GM21723 (cell line): ENCODE results near the gene RBM5.
A peak's percentile ranks its signal among the peaks of the same experiment; 100 is the strongest.

Source experiments
- ATAC-seq: cut with Tn5 transposase; IDR thresholded peaks from one replicate; pipeline ENCODE4 v1.9.1; 2021; ENCODE audit warnings: mild to moderate bottlenecking, moderate library complexity; ENCODE audit not compliant: unreplicated experiment

The RBM5 gene

DNA sequence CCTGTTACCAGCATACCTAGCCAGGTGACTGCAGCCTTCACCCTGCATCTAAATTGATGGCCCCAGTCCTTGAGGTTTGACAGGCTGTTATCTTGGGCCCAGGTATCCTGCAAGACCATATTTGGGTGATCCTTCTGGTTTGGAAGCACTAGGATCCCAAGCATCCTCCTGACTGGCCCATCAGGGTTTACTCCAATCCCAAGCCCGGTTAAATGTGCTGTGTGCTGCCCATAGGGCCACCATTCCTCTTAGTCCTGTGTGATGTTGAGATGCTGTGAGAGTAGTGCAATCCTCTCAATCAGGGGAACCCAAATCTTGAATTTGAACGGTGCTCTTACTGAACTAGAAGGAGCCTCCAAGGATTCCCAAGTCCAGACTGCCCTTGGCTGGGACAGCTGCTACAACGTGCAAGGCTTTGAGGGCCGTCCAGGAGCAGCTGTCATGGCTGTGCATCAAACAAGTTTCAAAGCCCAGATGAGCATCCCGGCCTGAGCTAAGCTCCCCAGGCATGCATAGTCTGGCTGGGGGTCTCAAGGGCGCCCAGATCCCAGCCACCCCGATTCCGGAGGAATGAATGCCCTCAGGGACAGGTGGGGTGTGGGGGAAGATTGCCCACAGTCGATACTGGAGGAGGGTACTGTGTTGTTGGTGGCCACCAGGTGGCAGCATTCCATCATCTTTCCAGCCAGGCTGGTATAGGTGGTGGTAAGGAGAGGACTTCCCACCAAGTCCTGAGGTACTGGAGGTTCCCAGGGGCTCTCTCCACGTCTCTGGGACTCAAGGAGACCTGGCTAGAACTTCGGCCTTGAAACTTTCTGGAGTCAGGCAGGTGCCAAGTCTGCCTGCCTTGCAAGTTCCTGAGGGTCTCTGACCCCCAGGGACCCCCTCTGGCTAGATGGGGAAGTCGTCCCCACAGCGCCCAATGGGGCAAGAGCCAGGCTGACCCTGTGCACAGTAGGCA lies 32.6 kb downstream of the RBM5 start:
- ATAC-seq = peak; percentile 71

DNA sequence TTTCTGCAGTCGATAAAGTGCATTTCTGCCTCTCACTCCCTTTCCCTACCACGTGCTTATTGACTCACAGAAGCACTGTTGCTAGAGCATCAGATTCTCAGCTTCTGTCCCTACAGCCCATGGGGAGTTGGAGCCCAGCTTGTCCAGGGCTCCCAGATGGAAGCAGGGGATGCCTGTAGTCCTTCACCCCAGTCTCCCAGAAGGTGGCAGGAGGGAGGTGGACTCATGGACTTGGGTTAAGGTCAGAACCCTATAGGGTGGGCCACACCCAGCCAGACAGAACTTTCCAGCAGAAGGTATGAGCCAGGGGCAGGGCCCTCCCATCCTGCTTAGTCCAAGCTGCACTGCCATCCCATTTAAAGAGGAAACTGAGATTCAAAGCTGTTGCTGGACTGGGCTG lies 33.4 kb downstream of the RBM5 start:
- no peak for ATAC-seq

DNA sequence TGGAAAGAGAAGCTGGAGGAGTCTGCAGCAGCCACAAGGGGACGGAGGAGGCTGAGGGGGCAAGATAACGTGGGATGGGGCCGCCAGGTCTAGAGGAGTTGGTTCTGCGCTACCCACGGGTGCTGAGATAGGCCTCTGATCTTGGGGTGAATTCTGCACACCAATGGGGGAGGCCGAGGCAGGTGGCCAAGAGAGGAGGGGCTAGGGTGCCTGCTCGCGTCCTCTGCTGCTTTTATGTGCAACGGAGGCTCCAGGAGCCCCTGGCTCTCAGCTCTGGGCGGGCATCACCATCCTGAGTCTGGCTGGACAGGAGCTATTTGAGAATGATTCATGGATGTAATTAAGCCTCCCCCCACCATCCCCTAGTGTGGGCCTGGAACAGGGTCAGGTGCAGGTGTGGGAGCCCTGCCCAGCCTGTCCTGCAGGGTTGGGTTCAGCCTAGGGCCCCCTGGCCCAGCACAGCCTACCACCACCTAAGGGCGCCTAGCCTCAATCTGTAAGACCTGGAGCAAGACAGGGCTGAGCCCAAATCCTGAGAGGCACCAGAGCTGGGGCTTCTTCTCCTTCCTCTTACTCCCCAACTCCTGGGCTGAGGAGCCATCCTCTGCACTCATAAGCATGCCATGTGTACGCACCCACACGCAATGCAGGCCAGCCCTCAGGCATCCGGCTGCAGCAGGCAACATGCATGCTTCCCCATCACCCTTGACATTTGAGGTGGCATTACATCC lies 34.1 kb downstream of the RBM5 start:
- ATAC-seq = no peak

DNA sequence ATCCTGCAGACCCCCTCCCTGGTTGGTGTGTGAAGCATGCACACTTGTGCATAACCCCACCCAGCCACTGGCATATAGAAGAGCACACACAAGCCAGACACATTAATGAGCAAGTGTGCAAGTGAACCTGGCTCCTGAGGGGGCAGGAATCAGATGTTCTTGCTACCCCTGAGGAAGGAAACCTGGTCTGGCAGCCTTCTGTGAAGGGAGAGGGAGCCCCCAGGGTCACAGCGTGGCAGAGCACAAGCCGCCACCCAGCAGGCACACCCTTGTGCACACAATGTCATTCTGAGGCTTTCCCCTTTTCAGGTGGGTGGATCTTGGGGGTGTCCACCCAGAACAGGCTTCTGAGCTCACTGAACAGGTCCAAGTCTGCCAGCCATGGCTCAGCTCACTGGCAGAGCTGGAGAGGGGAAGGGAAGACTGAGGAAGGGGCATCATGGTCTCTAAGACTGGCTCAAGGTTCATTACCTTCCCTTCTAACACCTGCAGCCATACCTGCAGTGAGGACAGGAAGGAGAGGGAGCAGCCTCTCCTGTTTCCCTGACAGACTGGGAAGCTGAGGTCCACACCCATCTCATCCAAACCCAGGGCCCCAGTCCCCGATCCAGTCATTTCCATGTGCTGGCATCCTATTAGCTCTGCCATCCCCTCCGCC lies 34.8 kb downstream of the RBM5 start:
- no peak for ATAC-seq

GRCh38 chr3:50124052-50124799 lies 35.5 kb downstream of the RBM5 start:
- no peak for ATAC-seq

GRCh38 chr3:50124800-50125178 lies 36.1 kb downstream of the RBM5 start:
- no peak for ATAC-seq

GRCh38 chr3:50125541-50126286 lies 37.0 kb downstream of the RBM5 start:
- ATAC-seq = no peak

GRCh38 chr3:50126287-50127211 lies 37.8 kb downstream of the RBM5 start:
- no peak for ATAC-seq

GRCh38 chr3:50127251-50127691 lies 38.6 kb downstream of the RBM5 start:
- no peak for ATAC-seq

GRCh38 chr3:50128001-50128400 lies 39.3 kb downstream of the RBM5 start:
- ATAC-seq = no peak

DNA sequence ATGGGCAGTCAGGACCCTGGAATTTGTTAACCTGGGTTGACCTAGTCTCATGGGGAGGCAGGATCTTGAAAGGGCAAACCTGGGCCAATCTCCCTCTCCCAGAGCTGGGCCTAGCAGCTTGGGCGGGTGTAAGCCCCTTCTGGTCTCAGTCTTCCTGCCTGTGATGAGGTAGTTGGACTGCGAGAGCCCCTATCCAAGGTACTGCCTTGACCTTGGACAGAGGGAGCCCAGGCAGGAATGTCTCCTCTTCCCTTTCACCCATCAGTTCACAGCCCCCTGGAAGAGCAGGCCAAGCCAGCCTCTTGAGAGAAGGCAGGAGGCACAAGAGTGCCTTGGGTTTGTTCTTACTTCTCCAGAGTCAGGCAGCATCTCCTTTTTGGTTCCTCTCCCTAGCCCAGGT lies 41.7 kb downstream of the RBM5 start:
- ATAC-seq = no peak

GRCh38 chr3:50132421-50133282 lies 43.9 kb downstream of the RBM5 start:
- no peak for ATAC-seq

DNA sequence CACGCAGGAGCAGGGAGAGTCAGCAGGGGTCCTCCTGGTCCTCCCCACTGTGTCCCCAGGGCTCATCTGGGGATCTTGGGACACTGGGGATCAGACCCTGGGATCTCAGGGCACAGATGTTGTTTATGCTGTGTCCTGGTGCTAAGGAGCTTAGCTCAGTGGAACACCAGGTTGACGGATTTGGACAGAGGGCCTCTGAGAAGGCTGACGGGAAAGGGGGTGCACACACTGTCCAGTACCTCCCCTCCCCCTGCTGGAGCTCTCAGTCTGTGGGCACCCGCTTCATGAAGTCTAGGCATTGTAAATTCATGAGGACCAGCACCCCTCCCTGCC lies 44.5 kb downstream of the RBM5 start:
- no peak for ATAC-seq

- no peak for ATAC-seq
Observed at GRCh38 chr3:50134367-50134766, 45.6 kb downstream of the RBM5 start.

- no peak for ATAC-seq
Observed at GRCh38 chr3:50135964-50136363, 47.2 kb downstream of the RBM5 start.

DNA sequence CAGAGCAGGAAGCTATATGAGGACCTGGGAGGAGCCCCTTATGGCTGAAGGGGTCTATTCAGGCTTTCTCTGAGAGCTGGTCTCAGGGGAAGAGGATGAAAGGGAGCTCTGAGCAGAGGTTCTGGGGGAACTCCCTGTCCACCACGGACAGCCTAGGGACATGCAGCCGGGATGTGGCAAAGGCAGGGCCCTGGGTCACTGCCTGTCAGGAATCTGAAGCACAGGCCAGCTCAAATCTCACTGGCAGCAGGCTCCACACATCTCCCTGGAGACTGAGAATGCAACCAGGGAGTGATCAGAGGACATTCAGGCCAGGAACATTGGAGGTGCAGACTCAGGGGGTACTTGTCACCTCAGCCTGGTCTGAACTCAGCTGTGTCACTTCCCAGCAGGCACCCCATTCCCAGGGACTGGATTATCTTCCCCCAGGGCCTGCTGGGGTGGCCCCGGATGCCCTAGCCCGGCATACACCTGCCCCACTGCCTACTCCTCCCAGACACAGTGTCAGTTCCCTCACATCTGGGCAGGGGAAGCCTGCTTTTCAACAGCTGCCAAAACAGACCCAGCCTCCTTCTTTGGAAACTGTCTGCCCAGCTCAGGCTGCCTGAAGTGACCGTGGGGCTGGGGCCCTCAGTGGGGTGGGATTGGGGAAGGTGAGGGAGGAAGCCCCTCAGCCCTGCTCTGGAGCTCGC lies 48.1 kb downstream of the RBM5 start:
- ATAC-seq = no peak

DNA sequence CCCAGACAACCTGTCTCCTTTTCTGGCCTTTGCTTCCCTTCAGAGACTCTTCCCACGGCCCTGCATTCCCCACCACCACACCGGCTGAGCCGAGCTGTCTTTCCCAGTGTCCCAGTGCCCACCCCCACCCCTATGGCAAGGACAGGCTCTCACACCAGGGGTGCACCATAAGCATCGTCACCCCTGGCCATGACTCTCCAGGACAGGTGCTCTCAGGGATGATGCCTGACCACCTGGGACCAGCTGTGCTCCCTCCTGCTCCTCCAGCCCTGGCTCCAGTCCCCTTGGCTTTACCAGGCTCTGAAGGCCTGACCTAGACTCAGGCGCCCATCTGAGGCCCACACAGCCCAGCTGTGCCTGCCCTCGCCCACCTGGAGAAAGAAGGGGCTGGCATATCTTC lies 48.8 kb downstream of the RBM5 start:
- no peak for ATAC-seq
